ENCODE data around the gene VARS2. TPM values are rescaled to one million over a fixed set of nuclear protein-coding genes. Genes with fewer than 3 reads are reported as not detected.

The VARS2 gene
- total RNA-seq, 1 experiment from 2014 or later = 68.2 TPM

DNA sequence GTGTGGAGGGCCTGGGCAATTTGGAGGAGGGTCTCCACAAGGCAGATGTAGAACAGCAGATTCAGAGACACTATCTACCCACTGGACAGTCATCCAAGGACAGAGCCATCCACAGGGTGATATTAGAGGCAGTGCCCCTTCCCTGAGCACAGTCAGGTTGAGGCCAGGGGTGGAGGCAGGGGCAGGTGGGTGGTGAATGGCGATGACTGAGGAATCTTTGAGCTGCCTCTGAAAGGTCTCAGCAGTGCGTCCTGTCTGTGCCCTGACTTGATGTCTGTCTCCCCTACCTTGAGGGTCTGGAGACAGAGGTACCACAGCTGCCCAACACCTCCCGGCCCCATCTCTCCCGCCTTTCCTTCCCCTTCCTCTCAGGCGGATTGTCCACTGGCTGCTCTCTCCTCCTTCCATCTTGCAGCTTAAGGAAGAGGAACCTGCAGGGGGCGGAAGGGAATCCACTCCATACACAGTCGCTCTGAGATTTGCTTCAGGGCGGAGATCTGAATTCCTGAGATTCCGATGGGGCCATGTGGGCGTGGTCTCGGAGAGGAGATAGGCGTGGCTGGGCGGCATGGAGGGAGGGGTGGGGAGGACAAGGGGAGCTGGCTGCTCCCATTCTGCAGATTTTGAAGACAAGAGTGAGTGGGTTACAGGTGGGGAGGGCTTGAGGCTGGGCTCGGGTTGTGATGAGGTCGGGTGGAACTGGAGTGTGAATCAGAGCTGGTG is 28.5 kb downstream of the VARS2 start:
- Histone ChIP-seq H3K23me2 (ENCODE audit: insufficient read length, low read depth, low read length, poor library complexity, severe bottlenecking) (no peaks in the 10 kb centered on the region), H4K20me1 (ENCODE audit: control insufficient read depth, insufficient read depth, insufficient read length) (no peaks in the 10 kb centered on the region), H3T11ph (ENCODE audit: low read length) (no peak overlapping the region), H3K79me1 (ENCODE audit: insufficient read depth, low read depth, low read length, poor library complexity, severe bottlenecking) (no peaks in the 10 kb centered on the region), H3K4ac (ENCODE audit: low read depth, low read length) (no peak overlapping the region; the same call in 1 of the 2 replicates), H3K18ac (ENCODE audit: insufficient read length, low read depth, low read length) (peak overlapping the region; percentile 83), H3K4me2 (ENCODE audit: insufficient read depth, insufficient read length, low read length) (peak overlapping the region; percentile 13), H4K5ac (ENCODE audit: insufficient read length, low read depth, low read length) (no peak overlapping the region), H3K14ac (ENCODE audit: insufficient read depth, low read length) (peak overlapping the region; percentile 87), H3K4me1 (ENCODE audit: insufficient read depth, low read length) (peaks cover 6% of the 10 kb centered on the region; the same call in 1 of the 2 replicates), H2BK12ac (ENCODE audit: insufficient read length, low read depth, low read length) (no peak overlapping the region), H3K23ac (ENCODE audit: insufficient read length, low read depth, low read length) (no peak overlapping the region), H3K27me3 (ENCODE audit: insufficient read depth, low read length) (no peaks in the 10 kb centered on the region), H4K91ac (ENCODE audit: insufficient read length, low read depth, low read length) (peak overlapping the region; percentile 0), H2BK15ac (ENCODE audit: low read depth, low read length) (no peak overlapping the region), H3K79me2 (ENCODE audit: insufficient read depth, low read length) (no peaks in the 10 kb centered on the region), H3K9ac (ENCODE audit: extremely low read depth, insufficient read length, low read length) (no peak overlapping the region), H3K27ac (ENCODE audit: insufficient read length, low read depth, low read length) (no peak overlapping the region), H2AK5ac (ENCODE audit: insufficient read length, low read length) (no peak overlapping the region), H3K9me3 (ENCODE audit: control insufficient read depth, low read depth, low read length) (no peaks in the 10 kb centered on the region), H2BK5ac (ENCODE audit: insufficient read length, low read length) (no peak overlapping the region), H2AFZ (ENCODE audit: low read length) (no peak overlapping the region), H2BK120ac (ENCODE audit: low read depth, low read length, poor library complexity, severe bottlenecking) (no peak overlapping the region), H2BK20ac (ENCODE audit: low read depth, low read length, poor library complexity, severe bottlenecking) (no peak overlapping the region), H3K56ac (ENCODE audit: insufficient read length, low read depth, low read length) (no peak overlapping the region), H4K8ac (replicated peaks; ENCODE audit: insufficient read length, low read depth, low read length) (no peak overlapping the region)
- Mint-ChIP-seq H3K27me3 (ENCODE audit: low read depth) (peaks cover 3% of the 10 kb centered on the region), H3K4me1 (peaks cover 29 to 43% of the 10 kb centered on the region in 2 experiments), H3K36me3 (ENCODE audit: insufficient read depth in 1 of 3, low read depth in 3 of 3) (no peaks in the 10 kb centered on the region), H3K9me3 (no peaks in the 10 kb centered on the region), H3K4me3 (peak overlapping the region in 1 of 2 experiments; percentile 41; a peak in 2 of 5 replicates), H3K27ac (peak overlapping the region; percentile 50 to 79 (median 72); a peak in 4 of 7 replicates)
- DNase-seq = peak; percentile 95
- no CpG with 5 or more reads among the region's 15 CpGs for WGBS (ENCODE audit: extremely low coverage, insufficient read length, low lambda C conversion rate)
- TF ChIP-seq, protein P1, sequence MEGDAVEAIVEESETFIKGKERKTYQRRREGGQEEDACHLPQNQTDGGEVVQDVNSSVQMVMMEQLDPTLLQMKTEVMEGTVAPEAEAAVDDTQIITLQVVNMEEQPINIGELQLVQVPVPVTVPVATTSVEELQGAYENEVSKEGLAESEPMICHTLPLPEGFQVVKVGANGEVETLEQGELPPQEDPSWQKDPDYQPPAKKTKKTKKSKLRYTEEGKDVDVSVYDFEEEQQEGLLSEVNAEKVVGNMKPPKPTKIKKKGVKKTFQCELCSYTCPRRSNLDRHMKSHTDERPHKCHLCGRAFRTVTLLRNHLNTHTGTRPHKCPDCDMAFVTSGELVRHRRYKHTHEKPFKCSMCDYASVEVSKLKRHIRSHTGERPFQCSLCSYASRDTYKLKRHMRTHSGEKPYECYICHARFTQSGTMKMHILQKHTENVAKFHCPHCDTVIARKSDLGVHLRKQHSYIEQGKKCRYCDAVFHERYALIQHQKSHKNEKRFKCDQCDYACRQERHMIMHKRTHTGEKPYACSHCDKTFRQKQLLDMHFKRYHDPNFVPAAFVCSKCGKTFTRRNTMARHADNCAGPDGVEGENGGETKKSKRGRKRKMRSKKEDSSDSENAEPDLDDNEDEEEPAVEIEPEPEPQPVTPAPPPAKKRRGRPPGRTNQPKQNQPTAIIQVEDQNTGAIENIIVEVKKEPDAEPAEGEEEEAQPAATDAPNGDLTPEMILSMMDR (conservative IDR thresholded peaks at IDR 0.05) = peak; percentile 68
